HepG2 (cell line): ENCODE data around the gene TUBA4B. TPM values are rescaled to one million over a fixed set of nuclear protein-coding genes. Genes with fewer than 3 reads are reported as not detected.
A peak's percentile ranks its signal among the peaks of the same experiment; 100 is the strongest.

Experiments
- AKAP8 ChIP-seq: sonication (generic); formaldehyde crosslinking; IDR thresholded peaks from 2 replicates; pipeline ENCODE4 v1.5.1; 2020; ENCODE audit warnings: mild to moderate bottlenecking, missing genetic modification reagents
- ARNTL ChIP-seq: sonication (generic); formaldehyde crosslinking; IDR thresholded peaks from 2 replicates; pipeline ENCODE4 v1.4.0; 2020; ENCODE audit warnings: mild to moderate bottlenecking, missing genetic modification reagents
- CC2D1A ChIP-seq: sonication (generic); formaldehyde crosslinking; IDR thresholded peaks from 2 replicates; pipeline ENCODE4 v1.8.1; 2023; ENCODE audit warnings: mild to moderate bottlenecking, missing genetic modification reagents
- DBP ChIP-seq: sonication (generic); formaldehyde crosslinking; IDR thresholded peaks from 2 replicates; pipeline ENCODE4 v1.4.0; 2020; ENCODE audit warnings: missing genetic modification reagents; ENCODE audit errors: not compliant biosample characterization
- MYC ChIP-seq: sonication (generic); formaldehyde crosslinking; IDR thresholded peaks from 2 replicates; pipeline ENCODE4 v1.9.0; 2021; ENCODE audit warnings: missing genetic modification reagents, borderline replicate concordance
- SMYD3 ChIP-seq: sonication (generic); formaldehyde crosslinking; IDR thresholded peaks from 2 replicates; pipeline ENCODE4 v1.8.1; 2023; ENCODE audit warnings: mild to moderate bottlenecking, missing genetic modification reagents
- SP140L ChIP-seq: sonication (generic); formaldehyde crosslinking; IDR thresholded peaks from 2 replicates; pipeline ENCODE4 v1.4.0; 2020; ENCODE audit warnings: missing genetic modification reagents, borderline replicate concordance
- TBL1XR1 ChIP-seq: fragments of 150-350 bp; IDR thresholded peaks from 2 replicates; pipeline ENCODE4 v1.6.1; 2014; ENCODE audit warnings: borderline replicate concordance, low read length; ENCODE audit not compliant: partially characterized antibody
- USF2 ChIP-seq, 2 experiments: sonication (generic) in 1 of 2; formaldehyde crosslinking in 1 of 2; IDR thresholded peaks; 2 replicates each; pipeline versions ENCODE4 v1.5.1 to v1.6.1; 2011 to 2020; ENCODE audit warnings: borderline replicate concordance in 1 of 2, low read depth in 1 of 2, low read length in 1 of 2, mild to moderate bottlenecking in 1 of 2, missing genetic modification reagents in 1 of 2, moderate library complexity in 1 of 2
- YEATS4 ChIP-seq: sonication (generic); formaldehyde crosslinking; IDR thresholded peaks from 2 replicates; pipeline ENCODE4 v1.4.0; 2020; ENCODE audit warnings: missing genetic modification reagents, borderline replicate concordance
- ZNF343 ChIP-seq: sonication (generic); formaldehyde crosslinking; IDR thresholded peaks from 2 replicates; pipeline ENCODE4 v1.4.0; 2020; ENCODE audit warnings: mild to moderate bottlenecking, missing genetic modification reagents
- ZNF615 ChIP-seq: sonication (generic); formaldehyde crosslinking; IDR thresholded peaks from 2 replicates; pipeline ENCODE4 v1.5.0; 2020; ENCODE audit warnings: mild to moderate bottlenecking, missing genetic modification reagents, borderline replicate concordance
- polyA plus RNA-seq, 8 experiments: library from polyadenylated mRNA; depleted of rRNA in 3 of 8; stranded (reverse) in 7 of 8; unstranded in 1 of 8; fragments of >200 nt; fragmentation: Illumina TruSeq in 4 of 8; extraction: Trizol in 4 of 8; gene quantifications; 2 replicates each; pipeline versions ENCODE4 v1.2.1 to v1.2.3, GENCODE V29; 2011 to 2016; ENCODE audit warnings: low read depth in 4 of 8, missing spikeins in 1 of 8, mixed read lengths in 1 of 8; ENCODE audit not compliant: insufficient read depth in 1 of 8
- total RNA-seq, 5 experiments: library from RNA; depleted of rRNA; stranded (reverse); fragments of >200 nt; fragmentation: Illumina TruSeq; extraction: Trizol; gene quantifications; 2 replicates each; pipeline ENCODE4 v1.2.3, GENCODE V29; 2016; ENCODE audit warnings: low read depth in 1 of 5
- TF ChIP-seq, protein P1 (sequence below): sonication (generic); formaldehyde crosslinking; IDR thresholded peaks from 2 replicates; pipeline ENCODE4 v1.4.0; 2020; ENCODE audit warnings: missing genetic modification reagents
- TF ChIP-seq, protein P2 (sequence below): sonication (generic); formaldehyde crosslinking; IDR thresholded peaks from 2 replicates; pipeline ENCODE4 v1.4.0; 2020; ENCODE audit warnings: missing genetic modification reagents
- TF ChIP-seq, protein P3 (sequence below): sonication (generic); formaldehyde crosslinking; IDR thresholded peaks from 2 replicates; pipeline ENCODE4 v1.4.0; 2020; ENCODE audit warnings: missing genetic modification reagents
- TF ChIP-seq, protein P4 (sequence below): sonication (generic); formaldehyde crosslinking; IDR thresholded peaks from 2 replicates; pipeline ENCODE4 v1.4.0; 2020; ENCODE audit warnings: missing genetic modification reagents

Gene TUBA4B
- total and polyA plus RNA-seq, 2 of the 13 experiments (the other 11 are each of a cell fraction or from before 2014, with no cell fraction given) = 0.18 to 0.22 TPM

- TF ChIP-seq, protein P1, sequence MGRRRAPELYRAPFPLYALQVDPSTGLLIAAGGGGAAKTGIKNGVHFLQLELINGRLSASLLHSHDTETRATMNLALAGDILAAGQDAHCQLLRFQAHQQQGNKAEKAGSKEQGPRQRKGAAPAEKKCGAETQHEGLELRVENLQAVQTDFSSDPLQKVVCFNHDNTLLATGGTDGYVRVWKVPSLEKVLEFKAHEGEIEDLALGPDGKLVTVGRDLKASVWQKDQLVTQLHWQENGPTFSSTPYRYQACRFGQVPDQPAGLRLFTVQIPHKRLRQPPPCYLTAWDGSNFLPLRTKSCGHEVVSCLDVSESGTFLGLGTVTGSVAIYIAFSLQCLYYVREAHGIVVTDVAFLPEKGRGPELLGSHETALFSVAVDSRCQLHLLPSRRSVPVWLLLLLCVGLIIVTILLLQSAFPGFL (CRISPR knock-in tag) = 0 out of 2 replicates have a peak, but pooled peaks have one; percentile 85
- TF ChIP-seq, protein P2, sequence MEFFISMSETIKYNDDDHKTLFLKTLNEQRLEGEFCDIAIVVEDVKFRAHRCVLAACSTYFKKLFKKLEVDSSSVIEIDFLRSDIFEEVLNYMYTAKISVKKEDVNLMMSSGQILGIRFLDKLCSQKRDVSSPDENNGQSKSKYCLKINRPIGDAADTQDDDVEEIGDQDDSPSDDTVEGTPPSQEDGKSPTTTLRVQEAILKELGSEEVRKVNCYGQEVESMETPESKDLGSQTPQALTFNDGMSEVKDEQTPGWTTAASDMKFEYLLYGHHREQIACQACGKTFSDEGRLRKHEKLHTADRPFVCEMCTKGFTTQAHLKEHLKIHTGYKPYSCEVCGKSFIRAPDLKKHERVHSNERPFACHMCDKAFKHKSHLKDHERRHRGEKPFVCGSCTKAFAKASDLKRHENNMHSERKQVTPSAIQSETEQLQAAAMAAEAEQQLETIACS (CRISPR knock-in tag) = 0 out of 2 replicates have a peak, but pooled peaks have one; percentile 16
- TF ChIP-seq SP140L (0 out of 2 replicates have a peak, but pooled peaks have one; percentile 38), SMYD3 (CRISPR knock-in tag) (no peak), CC2D1A (no peak), DBP (CRISPR knock-in tag) (peak; percentile 13), ARNTL (CRISPR knock-in tag) (0 out of 2 replicates have a peak, but pooled peaks have one; percentile 12), ZNF343 (CRISPR knock-in tag) (0 out of 2 replicates have a peak, but pooled peaks have one; percentile 11), USF2 (IDR thresholded peaks at IDR 0.05; ENCODE audit: low read depth, low read length) (no peak), USF2 (CRISPR knock-in tag; IDR thresholded peaks at IDR 0.05; ENCODE audit: borderline replicate concordance) (peak; percentile 29; the same call in 1 of the 2 replicates), TBL1XR1 (peak; percentile 4), MYC (CRISPR knock-in tag) (peak; percentile 7; the same call in 1 of the 2 replicates), AKAP8 (CRISPR knock-in tag) (0 out of 2 replicates have a peak, but pooled peaks have one; percentile 53), ZNF615 (CRISPR knock-in tag) (0 out of 2 replicates have a peak, but pooled peaks have one; percentile 31), YEATS4 (no peak)
- TF ChIP-seq, protein P3, sequence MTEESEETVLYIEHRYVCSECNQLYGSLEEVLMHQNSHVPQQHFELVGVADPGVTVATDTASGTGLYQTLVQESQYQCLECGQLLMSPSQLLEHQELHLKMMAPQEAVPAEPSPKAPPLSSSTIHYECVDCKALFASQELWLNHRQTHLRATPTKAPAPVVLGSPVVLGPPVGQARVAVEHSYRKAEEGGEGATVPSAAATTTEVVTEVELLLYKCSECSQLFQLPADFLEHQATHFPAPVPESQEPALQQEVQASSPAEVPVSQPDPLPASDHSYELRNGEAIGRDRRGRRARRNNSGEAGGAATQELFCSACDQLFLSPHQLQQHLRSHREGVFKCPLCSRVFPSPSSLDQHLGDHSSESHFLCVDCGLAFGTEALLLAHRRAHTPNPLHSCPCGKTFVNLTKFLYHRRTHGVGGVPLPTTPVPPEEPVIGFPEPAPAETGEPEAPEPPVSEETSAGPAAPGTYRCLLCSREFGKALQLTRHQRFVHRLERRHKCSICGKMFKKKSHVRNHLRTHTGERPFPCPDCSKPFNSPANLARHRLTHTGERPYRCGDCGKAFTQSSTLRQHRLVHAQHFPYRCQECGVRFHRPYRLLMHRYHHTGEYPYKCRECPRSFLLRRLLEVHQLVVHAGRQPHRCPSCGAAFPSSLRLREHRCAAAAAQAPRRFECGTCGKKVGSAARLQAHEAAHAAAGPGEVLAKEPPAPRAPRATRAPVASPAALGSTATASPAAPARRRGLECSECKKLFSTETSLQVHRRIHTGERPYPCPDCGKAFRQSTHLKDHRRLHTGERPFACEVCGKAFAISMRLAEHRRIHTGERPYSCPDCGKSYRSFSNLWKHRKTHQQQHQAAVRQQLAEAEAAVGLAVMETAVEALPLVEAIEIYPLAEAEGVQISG (CRISPR knock-in tag) = peak; percentile 41; the same call in 1 of the 2 replicates
- TF ChIP-seq, protein P4, sequence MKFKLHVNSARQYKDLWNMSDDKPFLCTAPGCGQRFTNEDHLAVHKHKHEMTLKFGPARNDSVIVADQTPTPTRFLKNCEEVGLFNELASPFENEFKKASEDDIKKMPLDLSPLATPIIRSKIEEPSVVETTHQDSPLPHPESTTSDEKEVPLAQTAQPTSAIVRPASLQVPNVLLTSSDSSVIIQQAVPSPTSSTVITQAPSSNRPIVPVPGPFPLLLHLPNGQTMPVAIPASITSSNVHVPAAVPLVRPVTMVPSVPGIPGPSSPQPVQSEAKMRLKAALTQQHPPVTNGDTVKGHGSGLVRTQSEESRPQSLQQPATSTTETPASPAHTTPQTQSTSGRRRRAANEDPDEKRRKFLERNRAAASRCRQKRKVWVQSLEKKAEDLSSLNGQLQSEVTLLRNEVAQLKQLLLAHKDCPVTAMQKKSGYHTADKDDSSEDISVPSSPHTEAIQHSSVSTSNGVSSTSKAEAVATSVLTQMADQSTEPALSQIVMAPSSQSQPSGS (CRISPR knock-in tag) = 0 out of 2 replicates have a peak, but pooled peaks have one; percentile 33
Measured at GRCh38 chr2:219228041-219228910, 24.8 kb upstream of the TUBA4B start (continued).
